Embryonic facial prominence (tissue), 1 donor: ENCODE results near the gene MRPS11.
"Not testable (repeated sequence)": the region's sequence is repeated elsewhere in the genome, so short reads cannot be mapped to it uniquely, and the experiment has no call there.

Experiments used
- DNase-seq: peaks from one replicate; pipeline ENCODE4 v3.0.0-alpha.2; 2016; ENCODE audit errors: extremely low spot score

MRPS11 gene

DNA sequence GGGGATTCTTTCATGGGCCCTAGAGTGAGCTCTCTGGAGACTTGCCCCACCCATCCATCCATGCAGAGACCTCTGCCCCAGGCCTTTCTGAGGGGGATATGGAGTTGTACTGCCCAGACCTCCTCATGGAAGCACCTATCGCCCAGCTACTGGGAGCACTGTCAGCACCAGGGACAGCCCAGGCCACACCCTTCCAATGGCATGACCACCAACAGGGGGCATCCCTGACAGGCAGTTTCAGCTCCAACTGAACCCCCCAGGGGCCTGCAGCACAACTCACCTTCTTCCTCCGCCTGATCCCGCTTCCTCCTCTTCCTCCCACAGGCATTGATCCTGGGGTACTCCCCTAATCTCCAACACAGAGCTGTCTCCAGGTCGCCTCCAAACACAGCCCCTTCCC is 21.8 kb downstream of the MRPS11 start:
- no peak for DNase-seq

DNA sequence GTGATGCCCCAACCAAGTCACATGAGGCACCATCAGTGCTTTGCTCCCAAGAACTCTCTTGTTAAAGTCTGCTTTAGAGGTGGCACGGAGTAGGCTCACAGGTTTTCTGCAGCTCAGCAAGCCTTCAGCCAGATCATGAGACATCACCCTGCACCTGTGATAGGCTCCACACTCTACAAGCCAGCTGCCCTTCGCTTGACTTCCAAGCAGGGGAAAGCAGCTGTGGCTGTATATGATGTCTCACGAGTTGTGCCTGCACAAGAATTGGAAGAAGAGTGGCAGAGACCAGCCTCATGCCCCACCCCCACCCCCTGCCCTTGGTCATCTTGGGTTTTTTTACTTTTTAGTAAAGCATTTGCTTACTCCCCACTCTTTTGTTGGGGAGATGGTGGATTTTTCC is 22.5 kb downstream of the MRPS11 start:
- no peak for DNase-seq

DNA sequence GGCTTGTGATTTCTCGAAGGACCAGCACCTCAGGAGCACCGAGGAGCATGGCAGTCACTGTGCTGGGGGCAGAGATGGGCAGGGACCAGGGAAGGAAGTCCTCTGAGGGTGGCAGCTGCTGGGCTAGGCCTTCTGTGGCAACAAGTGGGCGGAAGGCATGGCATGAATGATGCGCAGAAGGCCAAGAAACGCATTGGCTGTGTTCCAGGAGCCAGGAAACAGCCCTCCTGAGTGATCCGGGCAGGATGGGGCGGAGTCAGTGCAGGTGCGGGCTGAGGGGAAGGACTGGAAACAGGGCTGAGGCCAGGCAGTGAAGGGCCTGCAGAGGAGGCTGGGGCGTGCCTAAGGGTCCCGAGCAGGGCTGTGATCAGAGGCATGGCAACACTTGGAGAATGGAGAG is 23.6 kb downstream of the MRPS11 start:
- no peak for DNase-seq

DNA sequence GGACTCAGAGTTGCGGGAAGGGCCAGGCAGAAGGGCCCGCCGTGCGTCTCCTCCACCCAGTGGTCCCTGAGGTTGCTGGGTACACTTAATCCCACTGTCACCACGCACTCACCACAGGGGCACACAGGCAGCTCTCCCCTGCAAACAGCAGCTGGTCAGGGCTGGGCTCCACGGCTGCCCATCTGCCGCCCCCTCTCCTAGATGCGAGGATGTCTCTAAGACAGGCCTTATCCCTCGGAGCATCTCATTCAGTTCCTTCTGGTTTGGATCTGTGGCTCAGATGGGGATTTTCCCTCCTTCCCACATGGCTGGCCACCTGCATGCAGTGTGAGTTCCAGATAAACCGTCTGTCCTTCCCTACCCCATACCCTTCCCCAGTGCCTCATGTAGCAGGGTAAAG is 26.3 kb downstream of the MRPS11 start:
- no peak for DNase-seq

DNA sequence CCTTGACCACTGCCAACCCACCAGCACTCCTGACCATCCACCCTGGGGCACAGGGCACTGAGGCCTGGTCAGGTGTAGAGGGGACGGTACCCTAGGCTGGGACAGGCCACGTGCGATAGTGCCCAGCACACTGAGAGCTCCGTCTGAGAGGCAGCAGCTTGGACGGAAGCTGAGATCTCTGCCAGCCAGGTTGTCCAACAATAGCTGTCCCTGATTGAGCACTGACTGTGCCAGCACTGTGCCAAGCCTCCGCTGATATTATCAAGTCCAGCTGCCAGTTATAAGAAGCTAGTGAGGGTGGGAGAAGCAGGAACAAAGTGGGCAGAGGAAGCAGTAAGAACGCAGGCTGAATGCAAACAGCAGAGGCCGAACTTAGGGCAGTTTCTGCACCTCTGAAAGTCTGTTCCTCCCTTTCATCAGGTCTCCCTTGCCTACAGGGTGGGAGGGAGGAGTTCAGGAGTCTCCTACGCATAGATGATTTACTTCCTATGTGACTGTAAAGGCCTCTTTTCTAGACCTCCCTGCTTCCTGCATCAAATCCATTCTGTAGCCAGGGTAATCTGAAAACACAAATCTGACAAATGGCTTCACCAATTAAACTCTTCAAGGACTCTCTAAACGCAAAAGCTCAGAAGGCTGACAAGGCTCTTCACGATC is 29.7 kb downstream of the MRPS11 start:
- no peak for DNase-seq

DNA sequence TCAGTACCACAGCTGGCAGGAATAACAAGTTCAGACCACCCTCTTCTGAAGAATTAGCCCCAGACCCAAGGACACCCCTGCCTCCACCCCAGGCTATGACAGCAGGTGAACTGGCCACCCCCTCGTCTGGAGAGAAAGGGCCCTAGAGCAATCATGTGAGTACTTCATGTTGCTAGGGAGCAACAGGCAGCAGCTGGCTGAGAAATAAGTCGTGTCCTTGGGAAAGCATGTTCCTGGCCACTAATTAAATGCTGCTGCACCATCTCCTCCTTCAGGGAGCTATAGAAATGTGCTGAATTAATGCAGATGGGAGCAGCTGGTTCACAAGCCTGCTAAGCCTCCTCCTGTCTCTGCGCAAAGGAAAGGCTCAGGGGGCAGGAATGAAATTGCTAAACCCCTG is 31.5 kb downstream of the MRPS11 start:
- no peak for DNase-seq

DNA sequence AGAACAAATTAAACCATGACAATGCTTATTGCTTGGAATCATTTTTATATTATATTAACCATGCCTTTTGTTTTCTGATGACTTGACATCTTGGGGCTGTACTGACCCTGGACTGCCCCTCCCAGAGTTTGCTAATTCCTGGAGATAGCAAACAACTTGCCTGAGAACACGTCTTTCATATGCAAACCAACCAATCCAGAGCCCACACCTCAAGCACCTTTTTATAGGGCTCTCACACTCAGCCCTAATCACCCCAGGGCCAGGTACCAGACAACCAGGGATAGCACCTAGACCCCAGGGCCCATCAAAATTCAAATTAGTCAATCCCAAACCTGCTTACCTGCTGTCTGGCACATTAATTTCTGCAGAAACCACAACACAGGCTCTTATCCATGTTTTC is 36.9 kb downstream of the MRPS11 start:
- no peak for DNase-seq

DNA sequence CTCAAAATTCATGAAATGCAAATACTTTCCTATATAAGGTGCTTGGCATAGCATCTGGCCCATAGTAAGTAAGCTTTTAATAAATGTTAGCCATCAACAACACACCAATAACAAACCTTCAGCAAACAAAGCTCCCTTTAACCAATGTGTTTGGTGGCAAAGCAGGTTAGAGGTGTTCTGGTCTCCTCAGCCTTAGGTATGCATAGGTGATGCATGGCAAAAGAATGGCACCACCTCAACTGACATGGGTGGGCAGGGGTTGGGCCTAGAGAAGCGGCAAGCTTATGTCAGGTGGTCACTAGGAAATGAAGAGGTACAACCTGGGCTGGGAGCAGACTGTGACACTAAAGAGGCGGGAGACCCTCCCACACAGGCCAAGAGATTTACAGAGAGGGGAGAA is 38.2 kb downstream of the MRPS11 start:
- DNase-seq, result no peak

DNA sequence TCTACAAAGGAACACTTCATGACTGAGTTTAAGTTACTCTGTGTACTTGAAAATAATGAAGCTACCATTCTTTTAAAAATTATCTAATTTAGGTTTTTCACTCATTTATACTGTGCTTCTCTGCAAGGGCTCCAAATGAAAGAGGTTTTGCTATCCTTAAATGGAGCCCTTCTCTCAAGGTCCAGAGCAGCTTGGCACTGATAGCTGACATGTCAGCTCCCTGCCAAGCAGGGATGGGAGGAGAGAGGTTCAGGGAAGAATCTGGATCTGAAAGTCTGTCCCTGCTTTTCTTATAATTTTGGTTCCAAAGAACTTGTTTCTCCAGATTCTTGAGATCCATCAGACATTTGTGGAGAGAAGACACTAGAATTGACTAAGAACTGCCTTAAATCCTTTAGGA is 39.1 kb downstream of the MRPS11 start:
- DNase-seq, result no peak

DNA sequence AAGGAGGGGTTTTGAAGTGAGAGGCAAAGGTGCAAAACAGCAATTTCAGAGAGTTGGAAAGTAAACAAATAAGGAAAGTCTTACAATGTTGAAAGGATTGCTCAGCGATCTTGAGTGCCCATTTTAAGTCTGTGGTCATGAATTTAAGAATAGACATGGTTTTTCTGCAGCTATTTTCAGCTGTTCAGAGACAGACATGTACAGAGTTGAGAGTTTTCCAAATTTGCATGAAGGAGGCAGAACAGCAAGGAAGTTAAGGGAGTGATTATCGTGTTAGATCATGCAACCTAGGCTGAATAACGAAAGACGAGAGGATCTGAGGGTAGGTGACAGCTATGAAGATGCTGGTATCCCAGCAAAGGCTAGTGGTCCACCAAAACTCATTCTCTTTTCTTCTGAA is 41.8 kb downstream of the MRPS11 start:
- no peak for DNase-seq

DNA sequence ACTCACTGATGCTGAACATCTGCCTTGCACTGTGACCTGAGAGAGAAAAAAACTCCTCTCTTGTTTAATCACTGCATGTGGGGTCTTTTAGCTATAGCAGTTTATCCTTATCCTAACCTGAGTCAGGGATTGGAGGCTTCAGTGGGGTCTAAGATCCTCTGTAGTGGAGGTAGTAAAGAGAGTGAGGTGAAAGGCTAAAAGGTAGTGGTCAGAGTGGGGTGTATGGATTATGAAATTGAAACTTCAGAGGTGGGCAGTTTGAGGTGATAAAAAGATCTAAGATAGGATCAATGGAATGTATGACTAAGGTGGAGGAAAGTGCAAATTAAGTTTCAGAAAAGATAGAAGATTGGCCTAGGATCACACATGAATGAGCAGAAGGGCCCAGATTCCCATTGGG is 42.5 kb downstream of the MRPS11 start:
- no peak for DNase-seq

DNA sequence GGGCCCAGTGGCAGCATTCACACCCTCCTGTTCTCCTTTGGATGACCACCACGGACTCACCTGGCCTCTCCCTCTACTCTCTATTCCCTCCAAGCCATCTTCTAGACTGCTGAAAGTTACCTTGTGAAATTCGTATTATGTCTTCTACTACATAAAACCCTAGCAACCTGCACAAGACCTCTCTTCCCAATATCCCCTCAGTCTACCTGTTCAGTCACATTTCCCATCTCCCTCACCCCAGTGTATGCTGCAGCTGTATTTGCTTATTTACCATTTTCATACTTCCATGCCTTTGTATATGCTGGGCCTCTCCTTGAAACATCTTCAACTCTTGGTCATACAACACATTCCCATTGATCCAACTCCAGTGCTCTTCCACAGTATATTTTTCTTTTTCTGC is 43.7 kb downstream of the MRPS11 start:
- no peak for DNase-seq

DNA sequence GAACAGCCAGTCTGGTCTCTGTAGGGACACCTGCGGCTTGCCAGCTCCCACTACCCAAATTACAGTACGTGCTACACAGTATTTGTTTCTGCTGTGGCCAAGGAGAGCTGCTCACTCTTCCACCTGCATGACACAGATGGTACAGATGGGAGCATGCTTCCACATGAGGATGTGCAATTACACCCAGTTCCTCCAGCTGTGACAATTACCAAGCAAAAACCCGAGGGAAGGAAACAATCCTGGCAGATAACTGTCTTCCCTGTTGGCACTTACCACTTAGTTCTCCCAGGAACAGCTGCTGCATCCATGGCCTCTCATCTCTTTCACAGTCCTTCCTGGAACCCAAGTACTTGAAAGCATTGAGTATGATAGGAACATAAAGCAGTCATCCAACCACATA is 44.6 kb downstream of the MRPS11 start:
- DNase-seq, result no peak

DNA sequence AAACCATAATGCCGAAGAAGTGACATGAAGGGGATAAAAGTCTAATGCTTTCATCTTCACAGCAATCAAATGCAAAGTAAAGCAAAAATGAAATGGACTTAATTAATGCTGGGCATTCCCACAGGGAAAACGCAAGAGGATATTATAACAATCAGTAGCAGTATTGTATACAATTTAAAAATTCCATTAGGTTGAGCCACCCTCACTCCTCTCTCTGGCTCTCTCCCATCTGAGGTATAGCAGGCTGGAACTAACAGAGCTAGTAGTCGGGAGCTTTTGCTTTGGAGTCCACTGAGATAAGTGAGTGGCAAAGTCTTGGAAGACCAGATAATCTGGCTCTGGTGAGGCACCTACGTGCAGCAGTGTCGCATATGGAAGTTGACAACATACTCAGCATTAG is 45.1 kb downstream of the MRPS11 start:
- no peak for DNase-seq

DNA sequence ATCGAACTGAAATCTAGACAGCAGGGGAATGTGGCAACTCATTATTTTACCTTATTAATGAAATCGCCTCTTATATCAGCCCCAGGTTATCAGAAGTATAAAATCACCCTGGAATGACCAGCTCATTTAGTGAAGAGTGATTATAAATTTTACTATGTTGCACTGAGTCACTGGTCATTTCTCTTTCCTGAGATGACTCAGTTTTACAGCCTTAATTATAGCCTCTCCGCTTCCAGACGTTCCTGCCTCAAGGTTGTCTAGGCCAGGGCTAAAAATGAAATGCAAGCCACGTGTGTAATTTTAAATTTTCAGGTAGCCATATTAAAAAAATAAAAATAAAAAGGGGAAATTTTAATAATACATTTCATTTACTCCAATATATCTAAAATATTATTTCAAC is 45.7 kb downstream of the MRPS11 start:
- DNase-seq, result no peak

DNA sequence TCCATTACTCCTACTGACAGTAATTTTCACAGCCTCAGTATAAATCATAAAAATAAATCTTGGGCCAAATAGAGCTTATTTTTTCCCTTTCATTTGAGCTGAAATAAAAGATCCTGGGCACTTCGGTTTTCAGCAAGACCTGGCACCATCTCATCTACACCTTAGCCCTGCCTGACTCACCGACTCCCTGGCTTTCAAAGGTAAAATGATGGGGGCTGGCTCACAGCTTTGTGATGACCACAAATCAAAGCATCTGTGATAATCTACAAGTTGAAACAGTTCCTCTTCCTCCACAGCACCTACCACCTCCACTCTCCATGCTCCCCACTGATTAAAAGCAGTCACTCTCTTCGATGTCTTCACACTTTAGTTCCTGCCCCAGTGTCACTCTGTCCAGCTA is 51.4 kb downstream of the MRPS11 start:
- DNase-seq, result no peak

DNA sequence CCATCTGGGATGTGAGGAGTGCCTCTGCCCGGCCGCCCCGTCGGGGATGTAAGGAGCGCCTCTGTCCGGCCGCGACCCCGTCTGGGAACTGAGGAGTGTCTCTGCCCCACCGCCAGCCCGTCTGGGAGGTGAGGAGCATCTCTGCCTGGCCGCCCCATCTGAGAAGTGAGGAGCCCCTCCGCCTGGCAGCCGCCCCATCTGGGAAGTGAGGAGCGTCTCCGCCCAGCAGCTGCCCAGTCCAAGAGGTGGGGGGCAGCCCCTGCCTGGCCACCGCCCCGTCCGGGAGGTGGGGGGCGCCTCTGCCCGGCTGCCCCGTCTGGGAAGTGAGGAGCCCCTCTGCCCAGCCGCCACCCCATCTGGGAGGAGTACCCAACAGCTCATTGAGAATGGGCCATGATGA is 56.6 kb downstream of the MRPS11 start:
- not testable (repeated sequence) for DNase-seq

DNA sequence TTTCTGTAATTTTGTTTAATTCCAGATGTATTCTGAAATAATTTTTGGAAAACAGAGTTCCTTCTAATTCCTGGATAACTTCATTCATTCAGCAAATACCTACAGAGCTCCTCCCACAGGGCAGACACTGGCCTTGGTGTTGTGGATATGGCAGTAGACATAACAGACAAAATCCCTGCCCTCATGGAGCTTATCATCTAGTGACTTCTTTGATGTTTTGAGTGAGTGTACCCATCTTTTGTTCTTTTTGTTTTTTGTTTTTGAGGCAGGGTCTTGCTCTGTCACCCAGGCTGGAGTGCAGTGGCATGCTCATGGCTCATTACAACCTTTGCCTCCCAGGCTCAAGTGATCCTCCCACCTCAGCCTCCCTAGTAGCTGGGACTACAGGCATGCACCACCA is 57.9 kb downstream of the MRPS11 start:
- no peak for DNase-seq

DNA sequence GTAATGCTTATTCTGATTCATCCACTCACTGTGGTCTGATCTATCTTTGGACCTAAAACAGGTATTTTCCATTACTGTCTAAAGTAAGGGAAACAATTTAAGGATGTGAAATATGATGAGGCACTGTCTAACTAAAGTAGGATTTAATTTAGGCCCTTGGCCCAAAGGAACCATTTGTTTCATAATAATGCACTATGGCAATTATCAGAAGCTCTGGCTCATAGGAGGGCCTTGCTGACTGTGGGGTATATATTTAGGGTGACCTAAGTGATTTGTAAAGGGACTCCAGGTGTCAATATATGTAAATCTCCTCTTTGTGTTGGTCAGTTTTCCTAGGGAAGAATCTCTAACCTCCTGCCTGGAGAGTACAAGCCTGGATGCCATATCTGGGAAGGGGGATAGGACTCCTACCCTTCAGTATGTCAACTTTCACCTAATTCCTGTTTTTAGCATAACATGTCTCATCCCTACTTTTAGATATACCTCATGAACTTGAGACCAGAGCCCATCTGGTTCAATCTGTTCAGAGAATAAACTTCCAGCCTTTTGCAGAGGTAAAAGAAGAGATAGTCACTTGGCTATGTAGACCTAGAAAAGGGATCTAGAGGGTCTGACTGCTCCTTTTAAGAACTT is 58.9 kb downstream of the MRPS11 start:
- no peak for DNase-seq

DNA sequence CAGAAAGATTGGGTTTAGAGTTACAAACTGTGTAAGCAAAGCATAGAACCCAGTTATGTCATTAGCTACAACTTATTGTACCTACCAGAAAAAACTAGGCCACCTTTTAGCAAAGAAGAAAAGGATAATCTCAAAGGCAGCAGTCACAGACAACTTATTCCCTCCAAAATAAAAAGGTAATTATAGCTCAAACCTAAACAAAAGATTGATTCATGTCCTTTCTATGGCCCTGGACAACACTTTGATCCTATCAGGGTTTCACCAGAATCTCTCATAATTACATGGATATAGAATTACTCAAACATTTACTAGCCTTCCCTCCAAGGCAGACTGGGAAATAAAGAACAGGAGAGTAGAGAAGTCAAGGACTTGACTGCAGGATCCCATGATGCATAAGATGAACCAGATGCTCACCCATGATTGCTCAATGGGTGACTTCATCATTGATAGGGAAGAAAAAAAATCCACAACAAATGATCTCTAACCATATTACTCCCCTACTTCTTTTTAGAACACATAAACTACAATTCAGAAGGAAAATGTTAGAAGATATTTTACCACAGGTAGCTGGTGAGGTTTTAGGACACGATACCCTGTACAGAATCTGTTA is 61.6 kb downstream of the MRPS11 start:
- DNase-seq, result no peak
